Liver (tissue), 9 donors: ENCODE results near the gene SPECC1. TPM values are rescaled to one million over a fixed set of nuclear protein-coding genes. Genes with fewer than 3 reads are reported as not detected.
"Not testable (repeated sequence)": the region's sequence is repeated elsewhere in the genome, so short reads cannot be mapped to it uniquely, and the experiment has no call there.

Source experiments
- DNase-seq: peaks from one replicate; pipeline ENCODE4 v3.0.0-alpha.2; 2017; ENCODE audit warnings: low spot score
- H3K27ac ChIP-seq, 2 donors: one replicate each; pipeline ENCODE4 v1.7.0; 2013; ENCODE audit warnings: inconsistent platforms in 2 of 2, low read length in 2 of 2, control low read depth in 1 of 2, low read depth in 1 of 2, mild to moderate bottlenecking in 1 of 2
- H3K27me3 ChIP-seq, 4 donors: one replicate each; pipeline versions ENCODE4 v1.6.1 to v1.7.0; 2013; ENCODE audit warnings: low read length in 3 of 4, inconsistent platforms in 1 of 4, mild to moderate bottlenecking in 1 of 4, moderate library complexity in 1 of 4; ENCODE audit not compliant: control insufficient read depth in 4 of 4, insufficient read depth in 4 of 4
- H3K36me3 ChIP-seq, 4 donors: one replicate each; pipeline versions ENCODE4 v1.6.1 to v1.7.0; 2013; ENCODE audit warnings: low read length in 3 of 4, mild to moderate bottlenecking in 3 of 4, low read depth in 1 of 4, moderate library complexity in 1 of 4; ENCODE audit not compliant: control insufficient read depth in 4 of 4, insufficient read depth in 3 of 4
- H3K4me1 ChIP-seq, 4 donors: one replicate each; pipeline versions ENCODE4 v1.6.1 to v1.7.0; 2013; ENCODE audit warnings: low read length in 3 of 4, mild to moderate bottlenecking in 3 of 4, moderate library complexity in 1 of 4; ENCODE audit not compliant: control insufficient read depth in 4 of 4, insufficient read depth in 4 of 4
- H3K4me3 ChIP-seq, 3 donors: one replicate each; pipeline versions ENCODE4 v1.6.1 to v1.7.0; 2013; ENCODE audit warnings: low read length in 3 of 3, control low read depth in 1 of 3, low read depth in 1 of 3, mild to moderate bottlenecking in 1 of 3
- H3K9ac ChIP-seq, 2 donors: one replicate each; pipeline ENCODE4 v1.7.0; 2013; ENCODE audit warnings: low read length in 2 of 2, mild to moderate bottlenecking in 2 of 2, moderate library complexity in 2 of 2, control low read depth in 1 of 2, low read depth in 1 of 2
- H3K9me3 ChIP-seq, 4 donors: one replicate each; pipeline versions ENCODE4 v1.6.1 to v1.7.0; 2013; ENCODE audit warnings: low read length in 3 of 4; ENCODE audit not compliant: control insufficient read depth in 4 of 4
- EGR1 ChIP-seq, 2 donors: IDR thresholded peaks; 2 replicates each; pipeline ENCODE4 v1.6.1; 2016 to 2018; ENCODE audit warnings: antibody characterized with exemption in 2 of 2, low read depth in 2 of 2
- FOXA1 ChIP-seq: IDR thresholded peaks from 2 replicates; pipeline ENCODE4 v1.6.1; 2016; ENCODE audit warnings: antibody characterized with exemption
- FOXA2 ChIP-seq: IDR thresholded peaks from 2 replicates; pipeline ENCODE4 v1.6.1; 2016; ENCODE audit warnings: antibody characterized with exemption
- HNF4A ChIP-seq, 2 donors: conservative IDR thresholded peaks; 2 replicates each; pipeline ENCODE4 v1.6.1; 2016; ENCODE audit warnings: antibody characterized with exemption in 2 of 2, mild to moderate bottlenecking in 2 of 2
- JUND ChIP-seq, 2 donors: IDR thresholded peaks; 2 replicates each; pipeline ENCODE4 v1.6.1; 2016; ENCODE audit warnings: antibody characterized with exemption in 2 of 2
- NR2F2 ChIP-seq: IDR thresholded peaks from 2 replicates; pipeline ENCODE4 v1.6.1; 2016; ENCODE audit warnings: antibody characterized with exemption
- RAD21 ChIP-seq, 2 donors: IDR thresholded peaks; 2 replicates each; pipeline ENCODE4 v1.6.1; 2016; ENCODE audit warnings: antibody characterized with exemption in 2 of 2, mild to moderate bottlenecking in 2 of 2
- RXRA ChIP-seq, 2 donors: IDR thresholded peaks; 2 replicates each; pipeline ENCODE4 v1.6.1; 2017 to 2018; ENCODE audit warnings: antibody characterized with exemption in 2 of 2, mild to moderate bottlenecking in 1 of 2
- TAF1 ChIP-seq: conservative IDR thresholded peaks from 2 replicates; pipeline ENCODE4 v1.6.1; 2016; ENCODE audit warnings: antibody characterized with exemption, mild to moderate bottlenecking
- WGBS: extraction: QIAGEN DNeasy Blood & Tissue Kit; methylation state at CpG from one replicate; pipeline ENCODE4 v1.1.7; 2013; 5-methylcytosine and 5-hydroxymethylcytosine counted together
- polyA plus RNA-seq, 2 donors: library from polyadenylated mRNA; stranded (reverse) in 1 of 2; unstranded in 1 of 2; fragments of 200-250 nt in 1 of 2; fragments of >200 nt in 1 of 2; fragmentation: Nextera tagmentation in 1 of 2; extraction: Ambion mirVana in 1 of 2; gene quantifications; one replicate each; pipeline versions ENCODE4 v1.2.1 to v1.2.3, GENCODE V29; 2013 to 2015
- total RNA-seq, 2 donors: library from RNA; depleted of rRNA; stranded (reverse); fragments of >200 nt; gene quantifications; one replicate each; pipeline ENCODE4 v1.2.3, GENCODE V29; 2014
- TF ChIP-seq, protein P1 (sequence below): fragments of 150-350 bp; IDR thresholded peaks from 2 replicates; pipeline ENCODE4 v1.5.1; 2017; ENCODE audit warnings: improper control_type of control experiment, low read depth, low read length; ENCODE audit not compliant: missing input control
- TF ChIP-seq, protein P2 (sequence below): IDR thresholded peaks from 2 replicates; pipeline ENCODE4 v1.6.1; 2016; ENCODE audit warnings: antibody characterized with exemption
- TF ChIP-seq, protein P3 (sequence below): IDR thresholded peaks from 2 replicates; pipeline ENCODE4 v1.6.1; 2016; ENCODE audit warnings: antibody characterized with exemption
- TF ChIP-seq, protein P4 (sequence below): IDR thresholded peaks from 2 replicates; pipeline ENCODE4 v1.6.1; 2016; ENCODE audit warnings: antibody characterized with exemption
- donor health status: healthy.
- donor health status: healthy.
- donor health status: healthy.
- donor health status: healthy.
- donor health status: healthy.

SPECC1 gene, protein sequence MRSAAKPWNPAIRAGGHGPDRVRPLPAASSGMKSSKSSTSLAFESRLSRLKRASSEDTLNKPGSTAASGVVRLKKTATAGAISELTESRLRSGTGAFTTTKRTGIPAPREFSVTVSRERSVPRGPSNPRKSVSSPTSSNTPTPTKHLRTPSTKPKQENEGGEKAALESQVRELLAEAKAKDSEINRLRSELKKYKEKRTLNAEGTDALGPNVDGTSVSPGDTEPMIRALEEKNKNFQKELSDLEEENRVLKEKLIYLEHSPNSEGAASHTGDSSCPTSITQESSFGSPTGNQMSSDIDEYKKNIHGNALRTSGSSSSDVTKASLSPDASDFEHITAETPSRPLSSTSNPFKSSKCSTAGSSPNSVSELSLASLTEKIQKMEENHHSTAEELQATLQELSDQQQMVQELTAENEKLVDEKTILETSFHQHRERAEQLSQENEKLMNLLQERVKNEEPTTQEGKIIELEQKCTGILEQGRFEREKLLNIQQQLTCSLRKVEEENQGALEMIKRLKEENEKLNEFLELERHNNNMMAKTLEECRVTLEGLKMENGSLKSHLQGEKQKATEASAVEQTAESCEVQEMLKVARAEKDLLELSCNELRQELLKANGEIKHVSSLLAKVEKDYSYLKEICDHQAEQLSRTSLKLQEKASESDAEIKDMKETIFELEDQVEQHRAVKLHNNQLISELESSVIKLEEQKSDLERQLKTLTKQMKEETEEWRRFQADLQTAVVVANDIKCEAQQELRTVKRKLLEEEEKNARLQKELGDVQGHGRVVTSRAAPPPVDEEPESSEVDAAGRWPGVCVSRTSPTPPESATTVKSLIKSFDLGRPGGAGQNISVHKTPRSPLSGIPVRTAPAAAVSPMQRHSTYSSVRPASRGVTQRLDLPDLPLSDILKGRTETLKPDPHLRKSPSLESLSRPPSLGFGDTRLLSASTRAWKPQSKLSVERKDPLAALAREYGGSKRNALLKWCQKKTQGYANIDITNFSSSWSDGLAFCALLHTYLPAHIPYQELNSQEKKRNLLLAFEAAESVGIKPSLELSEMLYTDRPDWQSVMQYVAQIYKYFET
- 10 to 100 TPM in 1 of 2 donors, 1 to 10 TPM in 1; 3.2 to 70.3 TPM for total RNA-seq
- polyA plus RNA-seq = under 1 TPM; 0.36 to 0.50 TPM

DNA sequence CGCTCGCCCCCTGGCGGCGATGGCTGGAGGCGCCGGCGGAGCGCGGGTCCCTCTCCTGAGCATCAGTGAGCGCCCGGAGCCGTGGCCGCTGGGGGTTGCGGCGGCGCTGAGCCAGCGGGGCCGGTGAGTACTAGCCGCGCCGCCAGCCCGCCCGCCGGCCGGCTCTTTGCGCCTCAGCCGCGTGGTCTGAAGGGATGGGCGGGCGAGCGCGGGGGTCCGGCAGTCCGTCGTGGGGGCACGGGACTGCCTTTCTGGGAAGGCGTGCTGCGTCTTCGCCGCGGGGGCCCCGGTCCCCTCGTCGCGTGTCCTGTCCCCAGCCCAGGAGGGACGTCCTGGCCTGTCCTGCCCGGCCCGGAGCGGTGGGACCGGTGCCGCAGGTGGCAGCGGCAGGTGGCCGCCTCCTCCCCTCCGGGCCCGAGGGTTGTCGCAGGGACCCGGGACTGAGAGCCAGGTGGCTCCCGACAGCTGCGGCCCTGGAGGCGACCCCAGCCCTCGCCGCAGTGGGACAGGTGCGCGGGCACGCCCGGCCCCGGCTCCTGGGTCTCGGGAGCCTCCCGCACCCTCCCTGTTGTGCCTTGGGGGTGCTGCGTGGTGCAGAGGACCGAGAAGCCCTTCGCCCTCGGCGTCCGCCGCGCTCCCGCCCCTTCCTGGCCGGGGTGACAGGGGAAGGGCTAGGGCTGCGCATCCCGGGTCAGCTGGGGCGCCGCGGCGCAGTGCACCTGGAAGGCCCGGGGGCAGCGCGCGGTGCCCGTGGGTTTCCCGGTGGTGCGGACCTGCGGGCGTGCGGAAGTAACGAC is at the start of gene SPECC1:
Gene SPECC1 (plus strand): TSS at position 58 of the 797 bp plus-strand sequence. CDS start 87,293 bp downstream, outside the sequence.
- Histone ChIP-seq H3K9me3 (no peaks in the 10 kb centered on the region), H3K4me3 (peak within 1 kb of the TSS; percentile 2 to 71 (median 29)), H3K36me3 (no peaks in the 10 kb centered on the region), H3K9ac (no peak within 1 kb of the TSS), H3K4me1 (peaks cover 6 to 16% (median 12%) of the 10 kb centered on the region in 4 donors), H3K27ac (peak within 1 kb of the TSS in 1 of 2 donors; percentile 18), H3K27me3 (peaks cover 0 to 13% (median 5%) of the 10 kb centered on the region in 4 donors)
- peak; percentile 94 for DNase-seq
- 1% methylated on average over 96 of the region's 96 CpGs for WGBS
- TF ChIP-seq, protein P1, sequence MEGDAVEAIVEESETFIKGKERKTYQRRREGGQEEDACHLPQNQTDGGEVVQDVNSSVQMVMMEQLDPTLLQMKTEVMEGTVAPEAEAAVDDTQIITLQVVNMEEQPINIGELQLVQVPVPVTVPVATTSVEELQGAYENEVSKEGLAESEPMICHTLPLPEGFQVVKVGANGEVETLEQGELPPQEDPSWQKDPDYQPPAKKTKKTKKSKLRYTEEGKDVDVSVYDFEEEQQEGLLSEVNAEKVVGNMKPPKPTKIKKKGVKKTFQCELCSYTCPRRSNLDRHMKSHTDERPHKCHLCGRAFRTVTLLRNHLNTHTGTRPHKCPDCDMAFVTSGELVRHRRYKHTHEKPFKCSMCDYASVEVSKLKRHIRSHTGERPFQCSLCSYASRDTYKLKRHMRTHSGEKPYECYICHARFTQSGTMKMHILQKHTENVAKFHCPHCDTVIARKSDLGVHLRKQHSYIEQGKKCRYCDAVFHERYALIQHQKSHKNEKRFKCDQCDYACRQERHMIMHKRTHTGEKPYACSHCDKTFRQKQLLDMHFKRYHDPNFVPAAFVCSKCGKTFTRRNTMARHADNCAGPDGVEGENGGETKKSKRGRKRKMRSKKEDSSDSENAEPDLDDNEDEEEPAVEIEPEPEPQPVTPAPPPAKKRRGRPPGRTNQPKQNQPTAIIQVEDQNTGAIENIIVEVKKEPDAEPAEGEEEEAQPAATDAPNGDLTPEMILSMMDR = peak; percentile 90
- TF ChIP-seq RAD21 (IDR thresholded peaks at IDR 0.05) = peak in 1 of 2 donors; percentile 52
- TF ChIP-seq, protein P2, sequence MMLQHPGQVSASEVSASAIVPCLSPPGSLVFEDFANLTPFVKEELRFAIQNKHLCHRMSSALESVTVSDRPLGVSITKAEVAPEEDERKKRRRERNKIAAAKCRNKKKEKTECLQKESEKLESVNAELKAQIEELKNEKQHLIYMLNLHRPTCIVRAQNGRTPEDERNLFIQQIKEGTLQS = no peak

DNA sequence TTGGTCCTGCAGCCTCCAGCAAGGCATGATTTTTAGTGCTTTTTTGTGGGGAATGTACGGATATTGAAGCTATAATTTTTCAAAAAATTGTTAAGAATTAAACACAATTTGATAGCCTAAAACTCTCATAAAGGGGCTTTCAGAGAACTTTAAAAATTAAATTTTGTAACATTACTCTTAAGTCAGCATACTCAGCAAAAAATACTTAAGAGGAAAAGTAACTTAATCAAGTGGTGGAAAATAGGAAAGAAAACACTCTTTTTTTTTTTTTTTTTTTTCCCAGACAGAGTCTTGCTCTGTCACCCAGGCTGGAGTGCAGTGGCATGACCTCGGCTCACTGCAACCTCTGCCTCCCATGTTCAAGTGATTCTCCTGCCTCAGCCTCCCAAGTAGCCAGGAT is 46.2 kb upstream of the SPECC1 start:
- H3K27me3 ChIP-seq, DNase-seq, H3K9me3 ChIP-seq, H3K4me1 ChIP-seq, H3K27ac ChIP-seq, H3K9ac ChIP-seq, H3K4me3 ChIP-seq: not testable (repeated sequence)
- 78% methylated on average over 2 of the region's 2 CpGs for WGBS
- H3K36me3 ChIP-seq = peaks cover 3 to 29% (median 24%) of the 10 kb centered on the region in 4 donors

DNA sequence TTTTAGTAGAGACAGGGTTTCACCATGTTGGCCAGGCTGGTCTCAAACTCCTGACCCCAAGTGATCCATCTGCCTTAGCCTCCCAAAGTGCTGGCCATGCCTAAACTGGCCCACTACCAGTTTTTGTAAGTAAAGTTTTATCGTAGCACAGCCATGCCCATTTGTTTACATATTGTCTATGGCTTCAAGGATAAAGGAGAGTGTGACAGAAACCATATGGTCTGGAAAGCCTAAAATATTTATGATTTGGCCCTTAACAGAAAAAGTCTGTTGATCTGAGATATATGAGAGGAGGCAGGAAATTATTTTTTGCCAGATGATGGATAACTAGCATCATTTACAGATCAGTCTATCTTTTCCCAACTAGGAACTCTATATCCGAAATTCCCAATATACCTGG is 36.0 kb upstream of the SPECC1 start:
- peaks cover 2 to 7% (median 5%) of the 10 kb centered on the region in 4 donors for H3K36me3 ChIP-seq
- 85% methylated on average over 2 of the region's 2 CpGs for WGBS
- peaks cover 7 to 16% (median 10%) of the 10 kb centered on the region in 4 donors for H3K4me1 ChIP-seq
- H3K9ac ChIP-seq = no peak overlapping the region
- H3K27me3 ChIP-seq = no peaks in the 10 kb centered on the region
- H3K27ac ChIP-seq = no peak overlapping the region
- H3K9me3 ChIP-seq = no peaks in the 10 kb centered on the region
- DNase-seq = no peak
- no peak overlapping the region for H3K4me3 ChIP-seq
- no peak for TF ChIP-seq FOXA2
- TF ChIP-seq EGR1 (IDR thresholded peaks at IDR 0.05; ENCODE audit: low read depth in 2 of 2) = no peak
- no peak for TF ChIP-seq RXRA (IDR thresholded peaks at IDR 0.05)
- TF ChIP-seq, protein P1 = no peak
- TF ChIP-seq HNF4A (conservative IDR thresholded peaks at IDR 0.05) = no peak
- TF ChIP-seq RAD21 (IDR thresholded peaks at IDR 0.05) = no peak
- no peak for TF ChIP-seq JUND (IDR thresholded peaks at IDR 0.05)
- TF ChIP-seq, protein P3, sequence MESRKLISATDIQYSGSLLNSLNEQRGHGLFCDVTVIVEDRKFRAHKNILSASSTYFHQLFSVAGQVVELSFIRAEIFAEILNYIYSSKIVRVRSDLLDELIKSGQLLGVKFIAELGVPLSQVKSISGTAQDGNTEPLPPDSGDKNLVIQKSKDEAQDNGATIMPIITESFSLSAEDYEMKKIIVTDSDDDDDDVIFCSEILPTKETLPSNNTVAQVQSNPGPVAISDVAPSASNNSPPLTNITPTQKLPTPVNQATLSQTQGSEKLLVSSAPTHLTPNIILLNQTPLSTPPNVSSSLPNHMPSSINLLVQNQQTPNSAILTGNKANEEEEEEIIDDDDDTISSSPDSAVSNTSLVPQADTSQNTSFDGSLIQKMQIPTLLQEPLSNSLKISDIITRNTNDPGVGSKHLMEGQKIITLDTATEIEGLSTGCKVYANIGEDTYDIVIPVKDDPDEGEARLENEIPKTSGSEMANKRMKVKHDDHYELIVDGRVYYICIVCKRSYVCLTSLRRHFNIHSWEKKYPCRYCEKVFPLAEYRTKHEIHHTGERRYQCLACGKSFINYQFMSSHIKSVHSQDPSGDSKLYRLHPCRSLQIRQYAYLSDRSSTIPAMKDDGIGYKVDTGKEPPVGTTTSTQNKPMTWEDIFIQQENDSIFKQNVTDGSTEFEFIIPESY = no peak
- no peak for TF ChIP-seq TAF1
- TF ChIP-seq, protein P4, sequence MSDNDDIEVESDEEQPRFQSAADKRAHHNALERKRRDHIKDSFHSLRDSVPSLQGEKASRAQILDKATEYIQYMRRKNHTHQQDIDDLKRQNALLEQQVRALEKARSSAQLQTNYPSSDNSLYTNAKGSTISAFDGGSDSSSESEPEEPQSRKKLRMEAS = no peak
- no peak for TF ChIP-seq NR2F2
- TF ChIP-seq FOXA1 = no peak
